CD8-positive, alpha-beta memory T cell (primary cell): ENCODE data around the gene NPIPA2. TPM values are rescaled to one million over a fixed set of nuclear protein-coding genes. Genes with fewer than 3 reads are reported as not detected.
"Not testable (repeated sequence)": the region's sequence is repeated elsewhere in the genome, so short reads cannot be mapped to it uniquely, and the experiment has no call there.

Source experiments
- CTCF ChIA-PET: fragments of 350-600 bp; sonication (Branson Sonifier 250); formaldehyde crosslinking; loops from one replicate; lab custom pipeline; 2021; ENCODE audit warnings: antibody characterized with exemption; lab: Charles Lee
- POLR2A ChIA-PET: fragments of 350-600 bp; sonication (Branson Sonifier 250); formaldehyde crosslinking; loops from one replicate; lab custom pipeline; 2021; ENCODE audit warnings: antibody characterized with exemption; lab: Charles Lee
- DNase-seq, 5 donors: peaks; one replicate each; pipeline versions ENCODE4 v3.0.0 to v3.0.0-alpha.2; 2020 to 2022; ENCODE audit warnings: mixed read lengths in 1 of 5
- H3K27ac ChIP-seq: one replicate; pipeline ENCODE4 v1.7.0; 2013; ENCODE audit warnings: low read depth, mild to moderate bottlenecking, low read length, moderate library complexity
- H3K27me3 ChIP-seq: 2 replicates; pipeline ENCODE4 v1.7.0; 2013; ENCODE audit warnings: low read length, mild to moderate bottlenecking; ENCODE audit not compliant: insufficient read depth, poor library complexity, severe bottlenecking
- H3K36me3 ChIP-seq: 2 replicates; pipeline ENCODE4 v1.7.0; 2013; ENCODE audit warnings: mild to moderate bottlenecking, low read length, moderate library complexity; ENCODE audit not compliant: insufficient read depth
- H3K4me1 ChIP-seq: 2 replicates; pipeline ENCODE4 v1.7.0; 2013; ENCODE audit warnings: mild to moderate bottlenecking, low read length, moderate library complexity; ENCODE audit not compliant: insufficient read depth
- H3K4me3 ChIP-seq: 2 replicates; pipeline ENCODE4 v1.7.0; 2013; ENCODE audit warnings: mild to moderate bottlenecking, low read length
- H3K9me3 ChIP-seq: 2 replicates; pipeline ENCODE4 v1.7.0; 2013; ENCODE audit warnings: mild to moderate bottlenecking, low read length
- H3K27ac Mint-ChIP-seq, 8 donors: one replicate each; pipeline ENCODE4 v1.8.0; 2020 to 2021; ENCODE audit warnings: mixed read lengths in 8 of 8, mild to moderate bottlenecking in 6 of 8, inconsistent platforms in 3 of 8, moderate library complexity in 3 of 8
- H3K27me3 Mint-ChIP-seq, 2 donors: one replicate each; pipeline ENCODE4 v1.8.0; 2020 to 2021; ENCODE audit warnings: mixed read lengths in 2 of 2, mild to moderate bottlenecking in 1 of 2, moderate library complexity in 1 of 2
- H3K36me3 Mint-ChIP-seq, 3 donors: one replicate each; pipeline ENCODE4 v1.8.0; 2020 to 2021; ENCODE audit warnings: mixed read lengths in 3 of 3, inconsistent platforms in 1 of 3, mild to moderate bottlenecking in 1 of 3
- H3K4me1 Mint-ChIP-seq, 3 donors: one replicate each; pipeline ENCODE4 v1.8.0; 2020 to 2021; ENCODE audit warnings: mixed read lengths in 3 of 3, inconsistent platforms in 1 of 3, mild to moderate bottlenecking in 1 of 3
- H3K4me3 Mint-ChIP-seq, 7 donors: one replicate each; pipeline ENCODE4 v1.8.0; 2020 to 2021; ENCODE audit warnings: mixed read lengths in 7 of 7, mild to moderate bottlenecking in 6 of 7, moderate library complexity in 4 of 7, inconsistent platforms in 2 of 7
- H3K9me3 Mint-ChIP-seq, 5 donors: one replicate each; pipeline ENCODE4 v1.8.0; 2020 to 2022; ENCODE audit warnings: mixed read lengths in 5 of 5, mild to moderate bottlenecking in 3 of 5, moderate library complexity in 2 of 5, inconsistent platforms in 1 of 5
- polyA plus RNA-seq: library from polyadenylated mRNA; unstranded; fragments of 300-500 nt; fragmentation: Illumina TruSeq; gene quantifications from one replicate; pipeline ENCODE4 v1.2.3, GENCODE V29; 2021
- total RNA-seq, 2 experiments: library from RNA; stranded (reverse); gene quantifications; one replicate each; pipeline ENCODE4 v1.2.3, GENCODE V29; 2021

The NPIPA2 gene
- total and polyA plus RNA-seq, 3 experiments from 2014 or later: 0.71 to 1.4 TPM; not detected in 1

GRCh38 chr16:14803577-14803976 lies 61.2 kb downstream of the NPIPA2 start:
- H3K4me1 ChIP-seq, H3K9me3 Mint-ChIP-seq, H3K27me3 Mint-ChIP-seq, H3K4me3 ChIP-seq, H3K27ac ChIP-seq, H3K27ac Mint-ChIP-seq, H3K4me3 Mint-ChIP-seq, POLR2A ChIA-PET, H3K36me3 ChIP-seq, CTCF ChIA-PET, H3K36me3 Mint-ChIP-seq, DNase-seq, H3K27me3 ChIP-seq, H3K4me1 Mint-ChIP-seq, H3K9me3 ChIP-seq: not testable (repeated sequence)

- H3K27ac ChIP-seq, H3K9me3 ChIP-seq, H3K4me1 ChIP-seq, H3K27me3 Mint-ChIP-seq, CTCF ChIA-PET, H3K4me1 Mint-ChIP-seq, DNase-seq, POLR2A ChIA-PET, H3K4me3 ChIP-seq, H3K9me3 Mint-ChIP-seq, H3K36me3 Mint-ChIP-seq, H3K27ac Mint-ChIP-seq, H3K4me3 Mint-ChIP-seq, H3K36me3 ChIP-seq, H3K27me3 ChIP-seq: not testable (repeated sequence)
These were observed 64.9 kb downstream of the NPIPA2 start for GRCh38 chr16:14807184-14807678.

- not testable (repeated sequence) for H3K4me3 ChIP-seq, H3K4me3 Mint-ChIP-seq
These were observed 71.6 kb downstream of the NPIPA2 start for GRCh38 chr16:14813890-14814289.

More at GRCh38 chr16:14813890-14814289, 71.6 kb downstream of the NPIPA2 start:
- H3K27ac ChIP-seq, H3K36me3 Mint-ChIP-seq, H3K9me3 ChIP-seq, H3K4me1 ChIP-seq, H3K27ac Mint-ChIP-seq, DNase-seq, H3K36me3 ChIP-seq, H3K27me3 Mint-ChIP-seq, H3K4me1 Mint-ChIP-seq, CTCF ChIA-PET, H3K27me3 ChIP-seq, POLR2A ChIA-PET, H3K9me3 Mint-ChIP-seq: not testable (repeated sequence)

Other genes starting within 250 kb of the NPIPA2 start
- gene PARN, start 112.3 kb upstream of the NPIPA2 start, total RNA-seq: 10 to 100 TPM; 45.9 to 48.2 TPM
- 46.0 TPM for gene PARN, start 112.3 kb upstream of the NPIPA2 start, polyA plus RNA-seq
- gene BFAR, start 109.6 kb upstream of the NPIPA2 start, total RNA-seq: 10 to 100 TPM; 79.1 to 87.7 TPM
- gene BFAR, start 109.6 kb upstream of the NPIPA2 start, polyA plus RNA-seq: 49.4 TPM
- gene PLA2G10, start 48.2 kb upstream of the NPIPA2 start, total RNA-seq: not detected
- not detected for gene PLA2G10, start 48.2 kb upstream of the NPIPA2 start, polyA plus RNA-seq
- gene NPIPA3, start 39.1 kb upstream of the NPIPA2 start, total RNA-seq: 1 to 10 TPM in 1 of 2 experiments, under 1 TPM in 1; 0.69 to 1.8 TPM
- gene NPIPA3, start 39.1 kb upstream of the NPIPA2 start, polyA plus RNA-seq: not detected
- gene NOMO1, start 91.2 kb downstream of the NPIPA2 start, total RNA-seq: 10 to 100 TPM; 81.5 to 85.3 TPM
- 40.8 TPM for gene NOMO1, start 91.2 kb downstream of the NPIPA2 start, polyA plus RNA-seq
- gene NPIPA1, start 194.9 kb downstream of the NPIPA2 start, total RNA-seq: 10 to 100 TPM; 69.2 to 71.0 TPM
- gene NPIPA1, start 194.9 kb downstream of the NPIPA2 start, polyA plus RNA-seq: 4.1 TPM
- gene PDXDC1, start 232.5 kb downstream of the NPIPA2 start, total RNA-seq: 10 to 100 TPM; 55.5 to 58.5 TPM
- 39.5 TPM for gene PDXDC1, start 232.5 kb downstream of the NPIPA2 start, polyA plus RNA-seq